Stomach (tissue), 4 donors: Measurements from ENCODE around the gene VEGFA.

ENCODE experiments used
- POLR2A ChIP-seq, 4 donors: fragments of 450-650 bp; IDR thresholded peaks; one replicate each; pipeline ENCODE4 v1.6.1; 2016; ENCODE audit warnings: antibody characterized with exemption in 4 of 4, control low read depth in 2 of 4, mild to moderate bottlenecking in 1 of 4, moderate library complexity in 1 of 4
- POLR2AphosphoS5 ChIP-seq, 3 donors: sonication (generic); formaldehyde crosslinking; IDR thresholded peaks; one replicate each; pipeline ENCODE4 v1.6.1; 2016; ENCODE audit warnings: antibody characterized with exemption in 3 of 3
- TF ChIP-seq, protein P1 (sequence below), 7 experiments: fragments of 450-650 bp in 4 of 7; fragments of 200-600 bp in 3 of 7; sonication (generic) in 3 of 7; IDR thresholded peaks; one replicate each; pipeline ENCODE4 v1.5.1; 2016 to 2019; ENCODE audit warnings: antibody characterized with exemption in 7 of 7, control low read depth in 2 of 7, mild to moderate bottlenecking in 1 of 7

DNA sequence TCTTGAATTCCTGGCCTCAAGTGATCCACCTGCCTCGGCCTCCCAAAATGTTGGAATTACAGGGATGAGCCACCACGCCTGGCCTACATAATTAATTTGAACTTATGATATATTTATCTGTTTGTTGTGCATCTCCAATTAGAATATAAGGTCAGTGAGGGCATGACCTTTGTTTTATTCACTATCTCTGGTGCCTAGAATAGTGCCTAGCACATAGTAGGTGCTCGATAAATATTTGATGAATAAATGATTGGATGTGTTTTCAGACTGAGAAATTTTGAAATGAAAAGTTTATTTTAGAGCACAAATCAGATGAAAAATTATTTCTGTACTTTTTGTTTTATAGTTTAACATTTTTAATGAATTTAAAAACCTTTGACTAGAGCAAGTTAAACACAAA is 19.4 kb upstream of the VEGFA start:
- TF ChIP-seq, protein P1, sequence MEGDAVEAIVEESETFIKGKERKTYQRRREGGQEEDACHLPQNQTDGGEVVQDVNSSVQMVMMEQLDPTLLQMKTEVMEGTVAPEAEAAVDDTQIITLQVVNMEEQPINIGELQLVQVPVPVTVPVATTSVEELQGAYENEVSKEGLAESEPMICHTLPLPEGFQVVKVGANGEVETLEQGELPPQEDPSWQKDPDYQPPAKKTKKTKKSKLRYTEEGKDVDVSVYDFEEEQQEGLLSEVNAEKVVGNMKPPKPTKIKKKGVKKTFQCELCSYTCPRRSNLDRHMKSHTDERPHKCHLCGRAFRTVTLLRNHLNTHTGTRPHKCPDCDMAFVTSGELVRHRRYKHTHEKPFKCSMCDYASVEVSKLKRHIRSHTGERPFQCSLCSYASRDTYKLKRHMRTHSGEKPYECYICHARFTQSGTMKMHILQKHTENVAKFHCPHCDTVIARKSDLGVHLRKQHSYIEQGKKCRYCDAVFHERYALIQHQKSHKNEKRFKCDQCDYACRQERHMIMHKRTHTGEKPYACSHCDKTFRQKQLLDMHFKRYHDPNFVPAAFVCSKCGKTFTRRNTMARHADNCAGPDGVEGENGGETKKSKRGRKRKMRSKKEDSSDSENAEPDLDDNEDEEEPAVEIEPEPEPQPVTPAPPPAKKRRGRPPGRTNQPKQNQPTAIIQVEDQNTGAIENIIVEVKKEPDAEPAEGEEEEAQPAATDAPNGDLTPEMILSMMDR (IDR thresholded peaks at IDR 0.05): no peak
- TF ChIP-seq POLR2AphosphoS5 (IDR thresholded peaks at IDR 0.05): no peak
- TF ChIP-seq POLR2A (IDR thresholded peaks at IDR 0.05): no peak
